MCF 10A (cell line): ENCODE results near the gene UBE2E1. TPM values are rescaled to one million over a fixed set of nuclear protein-coding genes. Genes with fewer than 3 reads are reported as not detected.

ENCODE experiments used
- BruUV-seq: library from RNA; stranded (reverse); fragments of 400-500 nt; replicated peaks from 2 replicates; lab custom pipeline; 2021; lab: Mats Ljungman, UMichigan
- CTCF ChIA-PET: fragments of 300-600 bp; sonication (Branson Sonifier 250); formaldehyde crosslinking; extraction: SDS; loops from one replicate; lab custom pipeline; 2021; ENCODE audit warnings: antibody characterized with exemption, inconsistent platforms; lab: Yijun Ruan, JAX
- POLR2A ChIA-PET: fragments of 300-600, 350-650 bp; sonication (Branson Sonifier 250); formaldehyde crosslinking; extraction: SDS; loops from one replicate; lab custom pipeline; 2020; ENCODE audit warnings: antibody characterized with exemption, inconsistent platforms; lab: Yijun Ruan, JAX
- DNase-seq: peaks from one replicate; pipeline ENCODE4 v3.0.0-alpha.2; 2018; ENCODE audit not compliant: unreplicated experiment
- H3K27ac Mint-ChIP-seq: one replicate; pipeline ENCODE4 v1.8.0; 2022; ENCODE audit warnings: mild to moderate bottlenecking, low read depth, mixed read lengths; ENCODE audit not compliant: unreplicated experiment
- H3K27me3 Mint-ChIP-seq: one replicate; pipeline ENCODE4 v1.8.0; 2022; ENCODE audit warnings: mixed read lengths; ENCODE audit not compliant: insufficient read depth, unreplicated experiment
- H3K36me3 Mint-ChIP-seq: one replicate; pipeline ENCODE4 v1.8.0; 2022; ENCODE audit warnings: mild to moderate bottlenecking, moderate library complexity, mixed read lengths; ENCODE audit not compliant: insufficient read depth, unreplicated experiment
- H3K4me1 Mint-ChIP-seq: one replicate; pipeline ENCODE4 v1.8.0; 2022; ENCODE audit warnings: mixed read lengths; ENCODE audit not compliant: insufficient read depth, unreplicated experiment
- H3K4me3 Mint-ChIP-seq: one replicate; pipeline ENCODE4 v1.8.0; 2022; ENCODE audit warnings: mild to moderate bottlenecking, moderate library complexity, mixed read lengths; ENCODE audit not compliant: unreplicated experiment
- H3K9me3 Mint-ChIP-seq: one replicate; pipeline ENCODE4 v1.8.0; 2022; ENCODE audit warnings: mixed read lengths; ENCODE audit not compliant: unreplicated experiment
- CTCF ChIP-seq: fragments of 200-600 bp; IDR thresholded peaks from one replicate; pipeline ENCODE4 v1.8.0; 2022; ENCODE audit warnings: antibody characterized with exemption, mild to moderate bottlenecking; ENCODE audit not compliant: unreplicated experiment
- intact Hi-C: fragments of 100-400 bp; cut with micrococcal nuclease; formaldehyde crosslinking; loops from 2 replicates; pipeline ENCODE4 v1.14.1; 2022
- total RNA-seq: library from RNA; stranded (reverse); gene quantifications from 2 replicates; pipeline ENCODE4 v1.2.3, GENCODE V29; 2022

The UBE2E1 gene
- total RNA-seq, 1 experiment from 2014 or later, result 128 TPM

GRCh38 chr3:23793528-23794134 lies 12.1 kb upstream of the UBE2E1 start:
- H3K27me3 Mint-ChIP-seq, result no peaks in the 10 kb centered on the region
- no peaks in the 10 kb centered on the region for H3K36me3 Mint-ChIP-seq
- ChIA-PET CTCF (interaction anchor here (0.7 kb wide), 1 partner anchor 871 kb away, joined by 5 read pairs; no protein-coding TSS in a partner anchor), POLR2A (no interaction called here)
- no peak overlapping the region for H3K27ac Mint-ChIP-seq
- no TSS peak for BruUV-seq
- H3K4me3 Mint-ChIP-seq, result no peak overlapping the region
- no peak for TF ChIP-seq CTCF
- H3K4me1 Mint-ChIP-seq, result no peaks in the 10 kb centered on the region
- DNase-seq, result no peak
- intact Hi-C loops, result no loop called here
- H3K9me3 Mint-ChIP-seq, result no peaks in the 10 kb centered on the region

- no TSS peak for BruUV-seq
- CTCF ChIA-PET, result interaction anchor here (0.7 kb wide), 1 partner anchor 674 kb away, joined by 3 read pairs; no protein-coding TSS in a partner anchor
- POLR2A ChIA-PET, result no interaction called here
- no peak overlapping the region for H3K4me3 Mint-ChIP-seq
- no peaks in the 10 kb centered on the region for H3K9me3 Mint-ChIP-seq
- no peaks in the 10 kb centered on the region for H3K36me3 Mint-ChIP-seq
- no peak for DNase-seq
- intact Hi-C loops, result no loop called here
- TF ChIP-seq CTCF, result no peak
- no peak overlapping the region for H3K27ac Mint-ChIP-seq
- H3K27me3 Mint-ChIP-seq, result no peaks in the 10 kb centered on the region
- H3K4me1 Mint-ChIP-seq, result no peaks in the 10 kb centered on the region
Measured at GRCh38 chr3:23795096-23795495, 10.7 kb upstream of the UBE2E1 start.

- BruUV-seq, result no TSS peak
- ChIA-PET POLR2A (no interaction called here), CTCF (interaction anchor here (0.6 to 0.7 kb wide), 3 partner anchors 46 to 1886 kb away, joined by 3 to 4 read pairs (median 4); no protein-coding TSS in a partner anchor)
- Mint-ChIP-seq H3K27ac (no peak overlapping the region), H3K9me3 (no peaks in the 10 kb centered on the region), H3K4me1 (no peaks in the 10 kb centered on the region), H3K27me3 (no peaks in the 10 kb centered on the region), H3K36me3 (no peaks in the 10 kb centered on the region), H3K4me3 (no peak overlapping the region)
- TF ChIP-seq CTCF, result no peak
- DNase-seq, result no peak
- intact Hi-C loops, result no loop called here
Measured at GRCh38 chr3:23796518-23796917, 9.2 kb upstream of the UBE2E1 start.

DNA sequence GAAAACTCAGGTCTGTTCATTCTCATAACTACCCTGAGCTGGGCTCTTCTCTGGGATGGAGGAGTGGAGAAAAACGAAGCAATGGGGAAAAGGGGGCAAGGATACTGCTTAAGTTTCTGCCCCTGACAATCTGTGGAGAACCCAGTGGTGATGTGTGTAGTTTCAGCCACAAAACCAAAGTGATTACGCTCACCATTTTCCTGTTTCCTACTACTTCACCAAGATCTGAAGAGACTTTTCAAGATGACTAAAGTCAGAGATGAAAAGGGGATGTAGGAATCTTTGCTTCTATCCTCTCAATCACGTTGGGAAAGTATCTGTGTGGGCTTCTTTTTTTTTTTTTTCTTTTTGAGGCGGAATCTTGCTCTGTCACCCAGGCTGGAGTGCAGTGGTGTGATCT lies 8.3 kb upstream of the UBE2E1 start:
- no peaks in the 10 kb centered on the region for H3K4me1 Mint-ChIP-seq
- ChIA-PET CTCF (interaction anchor here (0.6 to 0.8 kb wide), 2 partner anchors 49 to 756 kb away, joined by 3 to 4 read pairs; no protein-coding TSS in a partner anchor), POLR2A (interaction anchor here (1.3 kb wide), 1 partner anchor 14 kb away, joined by 3 read pairs; no protein-coding TSS in a partner anchor)
- H3K27me3 Mint-ChIP-seq, result no peaks in the 10 kb centered on the region
- TF ChIP-seq CTCF, result no peak
- no peaks in the 10 kb centered on the region for H3K9me3 Mint-ChIP-seq
- H3K4me3 Mint-ChIP-seq, result no peak overlapping the region
- no TSS peak for BruUV-seq
- DNase-seq, result no peak
- no peak overlapping the region for H3K27ac Mint-ChIP-seq
- no peaks in the 10 kb centered on the region for H3K36me3 Mint-ChIP-seq
- intact Hi-C loops, result no loop called here
